GM12878 (cell line): ENCODE results near the gene GALNT9. TPM values are rescaled to one million over a fixed set of nuclear protein-coding genes. Genes with fewer than 3 reads are reported as not detected.

ENCODE experiments used
- ATAC-seq: fragments of 200-7000 bp; cut with Tn5 transposase; 3 replicates; pipeline ENCODE4 v1.9.1; 2020; ENCODE audit warnings: mild to moderate bottlenecking, moderate library complexity
- BruUV-seq: library from RNA; stranded (reverse); fragments of 400-500 nt; replicated peaks from 2 replicates; lab custom pipeline; 2021; lab: Mats Ljungman, UMichigan
- CTCF ChIA-PET: fragments of 300-600 bp; sonication (Branson Sonifier 250); formaldehyde crosslinking; extraction: SDS; loops from one replicate; lab custom pipeline; 2021; ENCODE audit warnings: inconsistent platforms; lab: Yijun Ruan, JAX
- POLR2A ChIA-PET: fragments of 350-600 bp; formaldehyde crosslinking; extraction: SDS; loops from one replicate; lab custom pipeline; 2021; ENCODE audit warnings: inconsistent platforms; lab: Charles Lee
- RAD21 ChIA-PET: fragments of 300-600 bp; sonication (Branson Sonifier 250); formaldehyde crosslinking; loops from one replicate; lab custom pipeline; 2023; ENCODE audit warnings: antibody characterized with exemption; ENCODE audit not compliant: unreplicated experiment; lab: Charles Lee
- SMC1A ChIA-PET: fragments of 300-600 bp; sonication (Branson Sonifier 250); formaldehyde crosslinking; loops from one replicate; lab custom pipeline; 2023; ENCODE audit not compliant: unreplicated experiment, uncharacterized antibody; lab: Charles Lee
- DNase-seq: peaks from one replicate; pipeline ENCODE4 v3.0.0-alpha.2; 2011; ENCODE audit warnings: low read depth, low spot score
- FAIRE-seq: peaks from 3 replicates; lab custom pipeline; 2011; peaks lifted over from hg19 to GRCh38; lab: Jason Lieb, UNC
- H2AFZ ChIP-seq: 2 replicates; pipeline ENCODE4 v1.6.0; 2011; ENCODE audit warnings: low read depth, low read length, control low read depth; ENCODE audit not compliant: control insufficient read depth
- H3K27ac ChIP-seq: 2 replicates; pipeline ENCODE4 v1.5.1; 2011; ENCODE audit warnings: control low read depth; ENCODE audit not compliant: control insufficient read depth, insufficient read depth
- H3K27me3 ChIP-seq, 2 experiments: replicated peaks in 1 of 2; 2 replicates each; pipeline versions ENCODE4 v1.6.0 to v1.6.1; 2011; ENCODE audit warnings: low read length in 1 of 2; ENCODE audit not compliant: control insufficient read depth in 2 of 2, insufficient read depth in 2 of 2
- H3K36me3 ChIP-seq, 2 experiments: 2 replicates each; pipeline ENCODE4 v1.5.1; 2011; ENCODE audit warnings: low read length in 1 of 2; ENCODE audit not compliant: control insufficient read depth in 2 of 2, insufficient read depth in 2 of 2
- H3K4me1 ChIP-seq: 2 replicates; pipeline ENCODE4 v1.6.1; 2011; ENCODE audit warnings: mild to moderate bottlenecking, low read length, moderate library complexity, mixed read lengths; ENCODE audit not compliant: control insufficient read depth, insufficient read depth
- H3K4me2 ChIP-seq: 2 replicates; pipeline ENCODE4 v1.6.0; 2011; ENCODE audit warnings: control low read depth; ENCODE audit not compliant: control insufficient read depth, insufficient read depth
- H3K4me3 ChIP-seq: fragments of 200-600 bp; sonication (generic); 2 replicates; pipeline ENCODE4 v1.5.1; 2016
- H3K79me2 ChIP-seq: 2 replicates; pipeline ENCODE4 v1.6.0; 2011; ENCODE audit warnings: low read length; ENCODE audit not compliant: control insufficient read depth, insufficient read depth
- H3K9ac ChIP-seq: 2 replicates; pipeline ENCODE4 v1.8.0; 2011; ENCODE audit warnings: low read length, control low read depth, mixed read lengths; ENCODE audit not compliant: control insufficient read depth, insufficient read depth
- H3K9me3 ChIP-seq: replicated peaks from 3 replicates; pipeline ENCODE4 v1.5.1; 2011; ENCODE audit warnings: mild to moderate bottlenecking, low read length; ENCODE audit not compliant: control insufficient read depth, insufficient read depth
- H4K20me1 ChIP-seq: 2 replicates; pipeline ENCODE4 v1.6.0; 2011; ENCODE audit not compliant: control insufficient read depth, insufficient read depth
- EZH2 ChIP-seq: IDR thresholded peaks from 2 replicates; pipeline ENCODE4 v1.6.1; 2012; ENCODE audit warnings: low read depth, mild to moderate bottlenecking, control low read depth, inconsistent platforms, low read length, borderline replicate concordance; ENCODE audit not compliant: control insufficient read depth
- KLF5 ChIP-seq: fragments of 450-650 bp; IDR thresholded peaks from 2 replicates; pipeline ENCODE4 v1.6.1; 2014; ENCODE audit warnings: mild to moderate bottlenecking; ENCODE audit not compliant: partially characterized antibody
- MEF2A ChIP-seq: IDR thresholded peaks from 2 replicates; pipeline ENCODE4 v1.6.1; 2011; ENCODE audit warnings: low read depth, mild to moderate bottlenecking, low read length, moderate library complexity; ENCODE audit not compliant: insufficient read depth
- NR2C1 ChIP-seq: fragments of 450-650 bp; IDR thresholded peaks from 2 replicates; pipeline ENCODE4 v1.6.1; 2017; ENCODE audit warnings: antibody characterized with exemption, mild to moderate bottlenecking, moderate library complexity
- POU2F2 ChIP-seq: IDR thresholded peaks from 3 replicates; pipeline ENCODE4 v1.6.1; 2011; ENCODE audit warnings: low read depth, mild to moderate bottlenecking, low read length, borderline replicate concordance
- RAD51 ChIP-seq: fragments of 450-650 bp; IDR thresholded peaks from 2 replicates; pipeline ENCODE4 v1.6.1; 2016; ENCODE audit warnings: moderate library complexity, mild to moderate bottlenecking, inconsistent platforms
- SMC3 ChIP-seq: IDR thresholded peaks from 2 replicates; pipeline ENCODE4 v1.6.1; 2011; ENCODE audit warnings: low read length, improper control_type of control experiment, borderline replicate concordance
- SREBF2 ChIP-seq: IDR thresholded peaks from 2 replicates; pipeline ENCODE4 v1.6.1; 2012; ENCODE audit warnings: mild to moderate bottlenecking, low read length
- SUPT20H ChIP-seq: IDR thresholded peaks from 2 replicates; pipeline ENCODE4 v1.6.1; 2011; ENCODE audit warnings: low read depth, mild to moderate bottlenecking, low read length, moderate library complexity, borderline replicate concordance; ENCODE audit not compliant: control insufficient read depth
- USF1 ChIP-seq: IDR thresholded peaks from 2 replicates; pipeline ENCODE4 v1.6.1; 2011; ENCODE audit warnings: borderline replicate concordance, low read depth, mild to moderate bottlenecking, moderate library complexity, mixed read lengths, low read length; ENCODE audit not compliant: insufficient read depth; ENCODE audit errors: extremely low read length
- ZNF217 ChIP-seq: fragments of 450-650 bp; IDR thresholded peaks from 2 replicates; pipeline ENCODE4 v1.6.1; 2017; ENCODE audit warnings: antibody characterized with exemption, mild to moderate bottlenecking
- ZNF274 ChIP-seq: IDR thresholded peaks from one replicate; pipeline ENCODE4 v1.8.0; 2011; ENCODE audit not compliant: insufficient read length, insufficient read depth
- WGBS: methylation state at CpG from one replicate; pipeline ENCODE4 v1.1.6; 2016; ENCODE audit warnings: low lambda C conversion rate; ENCODE audit not compliant: insufficient replicate concordance, insufficient coverage; ENCODE audit errors: missing lambda C conversion rate; 5-methylcytosine and 5-hydroxymethylcytosine counted together
- in situ Hi-C: fragments of 300-500 bp; cut with MboI; formaldehyde crosslinking; loops from 9 replicates; pipeline ENCODE4 v1.14.3; 2018; ENCODE audit warnings: mixed read lengths
- intact Hi-C: fragments of 100-400 bp; cut with micrococcal nuclease; formaldehyde crosslinking; loops from one replicate; pipeline ENCODE4 v1.14.2; 2022; ENCODE audit not compliant: unreplicated experiment
- polyA plus RNA-seq, 11 experiments: library from polyadenylated mRNA; depleted of rRNA in 4 of 11; unstranded in 6 of 11; stranded (reverse) in 5 of 11; fragments of >200 nt; fragmentation: Nextera tagmentation in 4 of 11; fragmentation: Illumina TruSeq in 1 of 11; extraction: Ambion mirVana in 4 of 11; extraction: Trizol in 1 of 11; gene quantifications; 1 replicate in 1 of 11; 2 replicates in 10 of 11; pipeline versions ENCODE4 v1.2.1 to v1.2.3, GENCODE V29; 2011 to 2016; ENCODE audit warnings: inconsistent platforms in 2 of 11, missing spikeins in 2 of 11, low read depth in 1 of 11
- total RNA-seq, 4 experiments: library from RNA; depleted of rRNA in 3 of 4; stranded (reverse); fragments of >200 nt in 3 of 4; fragmentation: Illumina TruSeq in 1 of 4; extraction: Trizol in 1 of 4; gene quantifications; 2 replicates each; pipeline versions ENCODE4 v1.2.1 to v1.2.3, GENCODE V29; 2013 to 2021
- TF ChIP-seq, protein P1 (sequence below): fragments of 450-650 bp; IDR thresholded peaks from 2 replicates; pipeline ENCODE4 v1.6.1; 2016; ENCODE audit warnings: mild to moderate bottlenecking, moderate library complexity, borderline replicate concordance

GALNT9 gene
- total and polyA plus RNA-seq, 10 of the 15 experiments (the other 5 are each of a cell fraction or from before 2014, with no cell fraction given): 0.04 TPM; not detected in 9

DNA sequence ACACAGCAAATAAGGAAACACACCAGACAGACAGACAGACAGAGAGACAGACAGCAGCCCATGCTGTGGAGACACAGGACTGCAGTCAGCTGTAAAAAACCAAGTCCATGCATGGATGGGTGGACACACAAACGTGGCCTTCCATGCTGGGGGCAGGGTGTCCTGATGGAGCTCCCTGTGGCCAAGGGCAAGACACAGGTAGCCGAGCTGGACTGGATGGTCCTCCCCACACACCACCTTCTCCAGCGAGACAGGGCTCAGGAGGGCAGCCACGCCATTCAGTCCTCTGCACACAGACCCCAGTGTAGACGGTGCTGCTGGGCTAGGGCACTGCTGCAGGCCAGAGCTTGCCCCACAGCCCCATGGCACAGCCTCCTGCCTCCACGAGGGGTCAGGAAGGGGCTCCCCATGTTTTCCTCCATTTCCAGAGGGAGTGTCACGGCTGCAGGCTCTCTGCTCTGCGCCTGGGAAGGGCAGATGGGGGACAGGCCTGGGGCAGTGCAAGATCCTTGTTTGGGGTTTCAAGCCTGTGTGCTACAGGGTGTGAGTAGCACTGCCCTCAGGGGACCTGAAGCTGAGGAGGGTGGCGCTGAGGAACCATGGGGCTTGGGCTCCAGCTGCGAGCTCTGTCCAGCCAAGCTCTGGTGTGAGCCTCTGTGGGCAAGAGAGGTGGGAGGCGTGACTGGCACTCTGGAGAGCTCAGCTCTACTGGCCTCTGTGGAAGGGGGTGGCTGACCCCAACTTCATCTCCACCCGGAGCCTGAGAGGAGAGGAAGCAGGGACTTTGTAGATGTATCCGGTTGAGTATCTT, 67.9 kb downstream of the GALNT9 start:
- BruUV-seq: no TSS peak
- CTCF ChIA-PET: interaction anchor here (0.7 kb wide), 1 partner anchor 42 kb away, joined by 3 read pairs; no protein-coding TSS in a partner anchor
- FAIRE-seq: no peak

More for the DNA sequence above, 67.9 kb downstream of the GALNT9 start:
- no peak overlapping the region for H2AFZ ChIP-seq
- no peak for TF ChIP-seq NR2C1
- TF ChIP-seq MEF2A: no peak
- no peak for TF ChIP-seq ZNF217
- no peak for TF ChIP-seq SREBF2
- no peak for TF ChIP-seq RAD51
- TF ChIP-seq, protein P1, sequence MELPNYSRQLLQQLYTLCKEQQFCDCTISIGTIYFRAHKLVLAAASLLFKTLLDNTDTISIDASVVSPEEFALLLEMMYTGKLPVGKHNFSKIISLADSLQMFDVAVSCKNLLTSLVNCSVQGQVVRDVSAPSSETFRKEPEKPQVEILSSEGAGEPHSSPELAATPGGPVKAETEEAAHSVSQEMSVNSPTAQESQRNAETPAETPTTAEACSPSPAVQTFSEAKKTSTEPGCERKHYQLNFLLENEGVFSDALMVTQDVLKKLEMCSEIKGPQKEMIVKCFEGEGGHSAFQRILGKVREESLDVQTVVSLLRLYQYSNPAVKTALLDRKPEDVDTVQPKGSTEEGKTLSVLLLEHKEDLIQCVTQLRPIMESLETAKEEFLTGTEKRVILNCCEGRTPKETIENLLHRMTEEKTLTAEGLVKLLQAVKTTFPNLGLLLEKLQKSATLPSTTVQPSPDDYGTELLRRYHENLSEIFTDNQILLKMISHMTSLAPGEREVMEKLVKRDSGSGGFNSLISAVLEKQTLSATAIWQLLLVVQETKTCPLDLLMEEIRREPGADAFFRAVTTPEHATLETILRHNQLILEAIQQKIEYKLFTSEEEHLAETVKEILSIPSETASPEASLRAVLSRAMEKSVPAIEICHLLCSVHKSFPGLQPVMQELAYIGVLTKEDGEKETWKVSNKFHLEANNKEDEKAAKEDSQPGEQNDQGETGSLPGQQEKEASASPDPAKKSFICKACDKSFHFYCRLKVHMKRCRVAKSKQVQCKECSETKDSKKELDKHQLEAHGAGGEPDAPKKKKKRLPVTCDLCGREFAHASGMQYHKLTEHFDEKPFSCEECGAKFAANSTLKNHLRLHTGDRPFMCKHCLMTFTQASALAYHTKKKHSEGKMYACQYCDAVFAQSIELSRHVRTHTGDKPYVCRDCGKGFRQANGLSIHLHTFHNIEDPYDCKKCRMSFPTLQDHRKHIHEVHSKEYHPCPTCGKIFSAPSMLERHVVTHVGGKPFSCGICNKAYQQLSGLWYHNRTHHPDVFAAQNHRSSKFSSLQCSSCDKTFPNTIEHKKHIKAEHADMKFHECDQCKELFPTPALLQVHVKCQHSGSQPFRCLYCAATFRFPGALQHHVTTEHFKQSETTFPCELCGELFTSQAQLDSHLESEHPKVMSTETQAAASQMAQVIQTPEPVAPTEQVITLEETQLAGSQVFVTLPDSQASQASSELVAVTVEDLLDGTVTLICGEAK: no peak
- TF ChIP-seq EZH2: no peak
- TF ChIP-seq USF1: no peak
- no peak for TF ChIP-seq SMC3
- no peak for TF ChIP-seq SUPT20H
- TF ChIP-seq KLF5: no peak
- TF ChIP-seq POU2F2: no peak
- no peak for TF ChIP-seq ZNF274
- TF ChIP-seq, all 136 proteins: peak for 0
- Histone ChIP-seq H3K36me3 (no peaks in the 10 kb centered on the region), H3K9ac (no peak overlapping the region), H3K79me2 (no peaks in the 10 kb centered on the region), H3K4me3 (no peak overlapping the region), H3K4me1 (no peaks in the 10 kb centered on the region), H3K27ac (no peak overlapping the region), H3K9me3 (no peaks in the 10 kb centered on the region; the same call in 2 of the 3 replicates), H3K4me2 (no peak overlapping the region), H4K20me1 (no peaks in the 10 kb centered on the region), H3K27me3 (no peaks in the 10 kb centered on the region; a peak in 1 of 4 replicates)
- ChIA-PET POLR2A (no interaction called here), SMC1A (no interaction called here), RAD21 (no interaction called here)
- no peak for DNase-seq
- WGBS: 7% methylated on average over 13 of the region's 13 CpGs
- in situ Hi-C loops (no loop called here), intact Hi-C loops (no loop called here)
- ATAC-seq: no peak
